Keratinocyte (primary cell): ENCODE data around the gene DLG2.

Experiments used
- EZH2 ChIP-seq: IDR thresholded peaks from one replicate; pipeline ENCODE4 v1.6.1; 2012; ENCODE audit warnings: inconsistent platforms, mild to moderate bottlenecking, low read length, moderate library complexity
- TF ChIP-seq, protein P1 (sequence below), 3 experiments: IDR thresholded peaks in 1 of 3; conservative IDR thresholded peaks in 1 of 3; optimal IDR thresholded peaks in 1 of 3; 2 replicates in 2 of 3; 3 replicates in 1 of 3; pipeline versions ENCODE3 to v1.5.1; 2011; ENCODE audit warnings: low read length in 3 of 3, mild to moderate bottlenecking in 3 of 3, moderate library complexity in 2 of 3, control low read depth in 1 of 3, inconsistent platforms in 1 of 3; ENCODE audit not compliant: insufficient read depth in 2 of 3; ENCODE audit errors: extremely low read depth in 1 of 3

DNA sequence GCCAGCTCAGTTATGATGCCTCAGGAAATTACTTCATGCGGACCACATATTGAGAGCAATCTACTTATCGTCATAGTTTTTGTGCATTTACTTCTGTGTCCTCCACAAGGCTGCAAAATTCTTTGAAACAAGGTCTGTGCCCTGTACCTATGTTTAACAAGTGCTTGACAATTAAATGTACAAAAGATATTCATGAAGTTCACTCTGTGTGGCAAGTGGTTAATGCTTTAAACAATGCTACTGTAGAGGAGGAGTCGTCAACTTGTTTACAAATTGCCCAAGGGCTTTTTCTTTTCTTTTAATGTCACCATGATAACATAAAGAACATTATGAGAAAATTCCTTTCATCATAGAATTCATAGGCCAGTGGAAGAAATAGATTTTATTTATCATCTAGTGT, 1469.5 kb downstream of the DLG2 start:
- TF ChIP-seq, protein P1, sequence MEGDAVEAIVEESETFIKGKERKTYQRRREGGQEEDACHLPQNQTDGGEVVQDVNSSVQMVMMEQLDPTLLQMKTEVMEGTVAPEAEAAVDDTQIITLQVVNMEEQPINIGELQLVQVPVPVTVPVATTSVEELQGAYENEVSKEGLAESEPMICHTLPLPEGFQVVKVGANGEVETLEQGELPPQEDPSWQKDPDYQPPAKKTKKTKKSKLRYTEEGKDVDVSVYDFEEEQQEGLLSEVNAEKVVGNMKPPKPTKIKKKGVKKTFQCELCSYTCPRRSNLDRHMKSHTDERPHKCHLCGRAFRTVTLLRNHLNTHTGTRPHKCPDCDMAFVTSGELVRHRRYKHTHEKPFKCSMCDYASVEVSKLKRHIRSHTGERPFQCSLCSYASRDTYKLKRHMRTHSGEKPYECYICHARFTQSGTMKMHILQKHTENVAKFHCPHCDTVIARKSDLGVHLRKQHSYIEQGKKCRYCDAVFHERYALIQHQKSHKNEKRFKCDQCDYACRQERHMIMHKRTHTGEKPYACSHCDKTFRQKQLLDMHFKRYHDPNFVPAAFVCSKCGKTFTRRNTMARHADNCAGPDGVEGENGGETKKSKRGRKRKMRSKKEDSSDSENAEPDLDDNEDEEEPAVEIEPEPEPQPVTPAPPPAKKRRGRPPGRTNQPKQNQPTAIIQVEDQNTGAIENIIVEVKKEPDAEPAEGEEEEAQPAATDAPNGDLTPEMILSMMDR (optimal IDR thresholded peaks at IDR 0.05 in 1 of 3, IDR thresholded peaks at IDR 0.05 in 1 of 3, conservative IDR thresholded peaks at IDR 0.05 in 1 of 3; ENCODE audit: extremely low read depth in 1 of 3, insufficient read depth in 2 of 3, low read length in 3 of 3): no peak
- no peak for TF ChIP-seq EZH2
